Measurements from ENCODE around the gene ABCG2. TPM values are rescaled to one million over a fixed set of nuclear protein-coding genes. Genes with fewer than 3 reads are reported as not detected.

ABCG2 gene
- total and polyA plus RNA-seq, 2 of the 4 experiments (the other 2 are of a cell fraction), result 0.50 to 1.1 TPM

DNA sequence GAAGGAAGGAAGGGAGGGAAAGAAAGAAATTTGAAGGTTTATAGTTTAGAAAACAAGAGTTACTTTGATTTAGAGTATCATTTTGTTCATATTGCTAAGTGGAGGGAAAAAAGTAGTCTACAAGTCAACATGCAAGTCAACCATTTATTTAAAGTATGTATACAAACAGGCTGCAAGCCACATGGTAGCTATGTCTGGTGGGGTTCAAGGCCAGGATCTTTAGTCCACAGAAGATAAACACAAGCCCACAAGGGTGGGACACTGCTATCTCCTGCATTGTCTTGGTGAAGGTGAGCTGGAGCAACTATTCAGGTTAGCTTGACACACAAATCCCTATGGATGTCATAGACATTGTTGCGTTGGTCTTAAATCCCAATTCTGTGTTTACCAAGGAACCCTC lies 71.4 kb downstream of the ABCG2 start:
- Histone ChIP-seq H2AK9ac (replicated peaks; ENCODE audit: low read depth, low read length, poor library complexity) (no peak overlapping the region), H2AK5ac (ENCODE audit: low read depth, low read length) (no peak overlapping the region), H3K27me3 (ENCODE audit: control insufficient read depth, insufficient read depth, low read length) (no peaks in the 10 kb centered on the region), H3K9me1 (ENCODE audit: insufficient read depth, low read length) (no peaks in the 10 kb centered on the region), H3K4me3 (ENCODE audit: insufficient read depth, low read depth, low read length) (no peak overlapping the region), H3K9me3 (ENCODE audit: control insufficient read depth, insufficient read depth, low read length) (no peaks in the 10 kb centered on the region), H3K23ac (ENCODE audit: low read depth, low read length) (no peak overlapping the region), H3K14ac (replicated peaks; ENCODE audit: low read depth, low read length) (no peak overlapping the region), H4K5ac (ENCODE audit: low read depth, low read length) (no peak overlapping the region), H4K91ac (ENCODE audit: insufficient read depth, low read depth, low read length) (no peak overlapping the region), H3K56ac (ENCODE audit: extremely low read depth, insufficient read depth, low read length) (no peak overlapping the region), H4K20me1 (ENCODE audit: insufficient read depth, low read length) (no peaks in the 10 kb centered on the region), H3K18ac (ENCODE audit: low read depth, low read length) (no peak overlapping the region), H3K4me1 (ENCODE audit: control insufficient read depth, insufficient read depth, low read length) (no peaks in the 10 kb centered on the region), H2BK15ac (ENCODE audit: low read depth, low read length) (no peak overlapping the region), H3K4ac (ENCODE audit: low read depth, low read length) (no peak overlapping the region), H2BK5ac (ENCODE audit: low read depth, low read length, poor library complexity, severe bottlenecking) (no peak overlapping the region), H2BK120ac (ENCODE audit: low read depth, low read length) (no peak overlapping the region), H3K79me1 (ENCODE audit: low read depth in 1 of 2, low read length in 2 of 2) (no peaks in the 10 kb centered on the region), H2BK20ac (ENCODE audit: low read depth, low read length) (no peak overlapping the region), H3K27ac (ENCODE audit: insufficient read depth, low read length) (no peak overlapping the region), H3K9ac (ENCODE audit: low read depth, low read length) (no peak overlapping the region), H3K36me3 (ENCODE audit: control insufficient read depth, insufficient read depth, low read length) (no peaks in the 10 kb centered on the region), H3K4me2 (ENCODE audit: low read depth, low read length) (no peak overlapping the region), H2AFZ (replicated peaks; ENCODE audit: low read length, poor library complexity) (no peak overlapping the region), H4K8ac (ENCODE audit: low read depth in 2 of 2, low read length in 2 of 2) (no peak overlapping the region)
- in situ Hi-C loops (cut with MboI; ENCODE audit: low sequenced_read_pairs) (no loop called here), dilution Hi-C loops (cut with HindIII; ENCODE audit: low sequenced_read_pairs, unreplicated experiment) (no loop called here), intact Hi-C loops (cut with micrococcal nuclease) (no loop called here)
- TF ChIP-seq, protein P1, sequence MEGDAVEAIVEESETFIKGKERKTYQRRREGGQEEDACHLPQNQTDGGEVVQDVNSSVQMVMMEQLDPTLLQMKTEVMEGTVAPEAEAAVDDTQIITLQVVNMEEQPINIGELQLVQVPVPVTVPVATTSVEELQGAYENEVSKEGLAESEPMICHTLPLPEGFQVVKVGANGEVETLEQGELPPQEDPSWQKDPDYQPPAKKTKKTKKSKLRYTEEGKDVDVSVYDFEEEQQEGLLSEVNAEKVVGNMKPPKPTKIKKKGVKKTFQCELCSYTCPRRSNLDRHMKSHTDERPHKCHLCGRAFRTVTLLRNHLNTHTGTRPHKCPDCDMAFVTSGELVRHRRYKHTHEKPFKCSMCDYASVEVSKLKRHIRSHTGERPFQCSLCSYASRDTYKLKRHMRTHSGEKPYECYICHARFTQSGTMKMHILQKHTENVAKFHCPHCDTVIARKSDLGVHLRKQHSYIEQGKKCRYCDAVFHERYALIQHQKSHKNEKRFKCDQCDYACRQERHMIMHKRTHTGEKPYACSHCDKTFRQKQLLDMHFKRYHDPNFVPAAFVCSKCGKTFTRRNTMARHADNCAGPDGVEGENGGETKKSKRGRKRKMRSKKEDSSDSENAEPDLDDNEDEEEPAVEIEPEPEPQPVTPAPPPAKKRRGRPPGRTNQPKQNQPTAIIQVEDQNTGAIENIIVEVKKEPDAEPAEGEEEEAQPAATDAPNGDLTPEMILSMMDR (conservative IDR thresholded peaks at IDR 0.05; ENCODE audit: low read depth, low read length), result no peak
- TF ChIP-seq RAD21 (IDR thresholded peaks at IDR 0.05; ENCODE audit: low read length) (no peak), MXI1 (IDR thresholded peaks at IDR 0.05; ENCODE audit: borderline replicate concordance, low read depth, low read length) (no peak), BHLHE40 (IDR thresholded peaks at IDR 0.05; ENCODE audit: low read depth, low read length) (no peak), RCOR1 (IDR thresholded peaks at IDR 0.05; ENCODE audit: insufficient replicate concordance, low read length) (no peak), MAFK (IDR thresholded peaks at IDR 0.05; ENCODE audit: low read depth, low read length) (no peak), CHD1 (IDR thresholded peaks at IDR 0.05; ENCODE audit: low read depth, low read length) (no peak), MAZ (IDR thresholded peaks at IDR 0.05; ENCODE audit: borderline replicate concordance, low read depth, low read length) (no peak), POLR2A (IDR thresholded peaks at IDR 0.05; ENCODE audit: low read depth, low read length) (no peak), CEBPB (IDR thresholded peaks at IDR 0.05; ENCODE audit: low read depth, low read length) (no peak), SMC3 (IDR thresholded peaks at IDR 0.05; ENCODE audit: low read depth, low read length) (no peak), RFX5 (IDR thresholded peaks at IDR 0.05; ENCODE audit: low read depth, low read length) (no peak), FOS (IDR thresholded peaks at IDR 0.05; ENCODE audit: low read depth, low read length) (no peak), NFE2L2 (IDR thresholded peaks at IDR 0.05; ENCODE audit: low read depth, low read length) (no peak)
- TF ChIP-seq, protein P2, sequence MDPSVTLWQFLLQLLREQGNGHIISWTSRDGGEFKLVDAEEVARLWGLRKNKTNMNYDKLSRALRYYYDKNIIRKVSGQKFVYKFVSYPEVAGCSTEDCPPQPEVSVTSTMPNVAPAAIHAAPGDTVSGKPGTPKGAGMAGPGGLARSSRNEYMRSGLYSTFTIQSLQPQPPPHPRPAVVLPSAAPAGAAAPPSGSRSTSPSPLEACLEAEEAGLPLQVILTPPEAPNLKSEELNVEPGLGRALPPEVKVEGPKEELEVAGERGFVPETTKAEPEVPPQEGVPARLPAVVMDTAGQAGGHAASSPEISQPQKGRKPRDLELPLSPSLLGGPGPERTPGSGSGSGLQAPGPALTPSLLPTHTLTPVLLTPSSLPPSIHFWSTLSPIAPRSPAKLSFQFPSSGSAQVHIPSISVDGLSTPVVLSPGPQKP (IDR thresholded peaks at IDR 0.05; ENCODE audit: borderline replicate concordance, low read depth, low read length), result no peak
- TF ChIP-seq, protein P3, sequence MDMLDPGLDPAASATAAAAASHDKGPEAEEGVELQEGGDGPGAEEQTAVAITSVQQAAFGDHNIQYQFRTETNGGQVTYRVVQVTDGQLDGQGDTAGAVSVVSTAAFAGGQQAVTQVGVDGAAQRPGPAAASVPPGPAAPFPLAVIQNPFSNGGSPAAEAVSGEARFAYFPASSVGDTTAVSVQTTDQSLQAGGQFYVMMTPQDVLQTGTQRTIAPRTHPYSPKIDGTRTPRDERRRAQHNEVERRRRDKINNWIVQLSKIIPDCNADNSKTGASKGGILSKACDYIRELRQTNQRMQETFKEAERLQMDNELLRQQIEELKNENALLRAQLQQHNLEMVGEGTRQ (IDR thresholded peaks at IDR 0.05; ENCODE audit: low read depth, low read length), result no peak
- no CpG with 5 or more reads among the region's 1 CpG for WGBS, 2 experiments (ENCODE audit: extremely low coverage in 2 of 2, insufficient read length in 1 of 2)
- CTCF ChIA-PET, result no interaction called here
- BruUV-seq (replicated peaks), result no TSS peak
- DNase-seq (no peak), ATAC-seq (ENCODE audit: low read depth) (no peak)
- POLR2A ChIA-PET (ENCODE audit: unreplicated experiment), result no interaction called here

Data from IMR-90 (cell line).